ENCODE results near the gene PRKCH.
"Not testable (repeated sequence)": the region's sequence is repeated elsewhere in the genome, so short reads cannot be mapped to it uniquely, and the experiment has no call there.

Gene PRKCH

GRCh38 chr14:61304688-61305087 is 16.7 kb upstream of the PRKCH start:
- DNase-seq (ENCODE audit: extremely low read depth in 1 of 2, low read depth in 1 of 2) = no peak

GRCh38 chr14:61308198-61308597 is 13.2 kb upstream of the PRKCH start:
- DNase-seq (ENCODE audit: extremely low read depth in 1 of 2, low read depth in 1 of 2) = no peak

DNA sequence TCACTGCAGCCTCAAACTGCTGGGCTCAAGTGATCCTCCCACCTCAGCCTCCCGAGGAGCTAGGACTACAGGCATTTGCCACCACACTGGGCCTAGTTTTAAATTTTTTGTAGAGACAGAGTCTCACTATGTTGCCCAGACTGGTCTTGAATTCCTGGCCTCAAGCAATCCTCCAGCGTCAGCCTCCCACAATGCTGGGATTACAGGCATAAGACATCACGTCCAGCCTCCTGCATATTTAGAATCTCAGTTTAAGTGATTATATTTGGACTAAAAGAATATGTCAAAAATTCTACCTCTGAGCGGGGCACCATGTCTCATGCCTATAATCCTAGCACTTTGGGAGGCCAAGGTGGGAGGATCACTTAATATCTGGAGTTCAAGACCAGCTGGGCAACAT is 12.7 kb upstream of the PRKCH start:
- not testable (repeated sequence) for DNase-seq (ENCODE audit: extremely low read depth in 1 of 2, low read depth in 1 of 2)

DNA sequence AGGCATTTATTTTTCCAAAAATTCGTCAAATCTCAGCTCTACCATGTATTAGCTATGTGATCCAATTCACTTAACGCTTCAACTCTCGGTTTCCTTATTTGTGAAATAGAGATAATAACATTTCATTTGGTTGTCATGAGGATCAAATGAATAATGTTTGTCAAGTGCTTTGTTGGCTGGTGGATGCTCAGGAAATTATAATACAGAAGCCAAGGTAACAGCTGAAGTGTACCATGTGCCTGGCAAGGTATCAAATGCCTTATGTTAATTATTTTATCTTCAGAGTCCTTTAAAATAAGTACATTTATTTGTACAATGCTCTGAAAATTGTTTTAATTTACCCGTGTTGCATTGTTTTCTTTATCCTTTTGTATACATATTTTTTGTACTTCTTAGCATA is 6.1 kb upstream of the PRKCH start:
- DNase-seq (ENCODE audit: extremely low read depth in 1 of 2, low read depth in 1 of 2) = no peak

DNA sequence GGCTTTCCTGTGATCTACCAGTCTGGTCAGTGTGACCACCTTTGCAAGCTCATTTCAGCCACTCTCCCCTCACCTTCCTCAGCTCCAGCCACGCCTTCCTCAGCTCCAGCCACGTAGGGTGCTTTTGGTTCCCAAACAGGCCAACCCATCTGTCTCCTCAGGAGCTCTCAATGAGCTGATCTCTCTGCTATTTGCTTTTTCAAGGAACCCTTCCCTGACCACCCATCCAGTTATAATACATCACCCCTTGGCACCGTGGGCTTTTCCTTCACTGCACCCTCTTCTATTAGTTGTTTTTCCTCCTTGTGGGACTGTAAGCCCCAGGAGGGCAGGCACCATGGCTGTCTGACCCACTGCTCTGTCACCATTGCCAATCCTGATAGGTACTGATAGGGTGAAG is 2.3 kb upstream of the PRKCH start:
- no peak for DNase-seq (ENCODE audit: extremely low read depth in 1 of 2, low read depth in 1 of 2)

DNA sequence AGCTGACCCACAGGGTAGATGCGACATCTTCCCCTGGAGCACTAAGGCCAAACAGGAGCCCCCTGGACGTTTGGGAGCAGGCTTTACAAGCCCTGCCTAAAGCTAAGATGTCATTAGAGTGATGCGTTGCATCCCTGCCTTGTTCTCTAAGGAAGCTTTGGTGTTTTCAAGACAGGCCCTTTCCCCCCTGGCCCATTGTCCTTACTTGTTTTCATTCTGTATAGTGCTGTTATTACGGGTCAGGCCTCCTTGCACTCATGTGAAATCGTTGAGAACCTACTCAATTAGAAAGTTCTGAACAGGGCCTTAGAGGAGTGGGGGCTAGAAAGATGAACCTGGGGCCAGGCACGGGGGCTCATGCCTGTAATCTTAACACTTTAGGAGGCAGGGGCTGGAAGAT is 1.7 kb upstream of the PRKCH start:
- no peak for DNase-seq (ENCODE audit: extremely low read depth in 1 of 2, low read depth in 1 of 2)

- not testable (repeated sequence) for DNase-seq (ENCODE audit: extremely low read depth in 1 of 2, low read depth in 1 of 2)
Measured at GRCh38 chr14:61320170-61320569, 1.2 kb upstream of the PRKCH start.

DNA sequence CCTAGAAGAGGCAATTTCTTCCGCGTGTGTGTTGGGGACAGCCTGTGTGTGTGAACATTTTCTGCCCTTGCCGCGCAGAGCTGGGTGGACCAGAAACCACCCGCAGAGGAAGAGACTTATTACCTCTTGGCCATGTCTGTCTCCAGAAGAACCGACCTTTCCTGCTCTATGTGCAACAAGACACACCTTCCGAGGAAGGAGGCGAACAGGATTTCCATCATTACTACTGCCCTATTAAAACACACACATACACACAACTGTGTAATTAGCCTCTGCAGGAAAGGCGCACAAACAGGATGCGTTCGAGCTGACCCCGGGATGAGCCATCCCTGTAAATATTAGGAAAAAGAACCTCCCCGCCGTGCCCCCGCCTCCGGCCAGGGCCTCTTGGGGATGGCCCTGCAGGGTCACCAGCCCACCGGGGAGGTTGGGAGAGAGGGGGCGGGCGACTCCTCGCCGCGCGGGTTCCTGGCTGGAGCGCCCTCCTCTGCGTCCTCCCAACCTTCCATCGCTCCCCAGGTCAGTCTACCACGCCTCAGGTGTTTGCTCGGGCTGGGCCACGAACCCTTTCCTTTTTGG is 484 bp upstream of the PRKCH start:
- no peak for DNase-seq (ENCODE audit: extremely low read depth in 1 of 2, low read depth in 1 of 2)

DNA sequence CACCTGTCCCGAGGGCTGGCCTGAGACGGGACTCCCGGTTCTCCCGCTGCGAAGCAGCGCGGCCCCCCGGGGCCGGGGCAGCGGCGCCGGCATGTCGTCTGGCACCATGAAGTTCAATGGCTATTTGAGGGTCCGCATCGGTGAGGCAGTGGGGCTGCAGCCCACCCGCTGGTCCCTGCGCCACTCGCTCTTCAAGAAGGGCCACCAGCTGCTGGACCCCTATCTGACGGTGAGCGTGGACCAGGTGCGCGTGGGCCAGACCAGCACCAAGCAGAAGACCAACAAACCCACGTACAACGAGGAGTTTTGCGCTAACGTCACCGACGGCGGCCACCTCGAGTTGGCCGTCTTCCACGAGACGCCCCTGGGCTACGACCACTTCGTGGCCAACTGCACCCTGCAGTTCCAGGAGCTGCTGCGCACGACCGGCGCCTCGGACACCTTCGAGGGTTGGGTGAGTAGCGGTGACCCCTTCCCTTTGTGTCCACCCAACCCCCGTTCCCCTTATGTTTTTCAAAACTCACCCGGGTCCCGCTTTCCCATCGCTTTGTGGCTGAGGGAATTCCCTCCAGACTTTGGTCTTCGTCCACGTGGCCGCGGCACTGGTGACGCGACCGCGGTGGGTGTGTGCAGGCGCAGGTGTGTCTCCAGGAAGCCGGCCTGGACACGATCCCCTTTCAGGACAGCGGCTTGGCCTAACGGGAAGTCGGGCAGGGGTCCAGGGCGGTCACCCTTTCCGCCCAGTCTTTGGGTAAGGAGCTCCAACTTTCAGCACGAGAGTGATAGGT is 826 bp downstream of the PRKCH start:
- no peak for DNase-seq (ENCODE audit: extremely low read depth in 1 of 2, low read depth in 1 of 2)

DNA sequence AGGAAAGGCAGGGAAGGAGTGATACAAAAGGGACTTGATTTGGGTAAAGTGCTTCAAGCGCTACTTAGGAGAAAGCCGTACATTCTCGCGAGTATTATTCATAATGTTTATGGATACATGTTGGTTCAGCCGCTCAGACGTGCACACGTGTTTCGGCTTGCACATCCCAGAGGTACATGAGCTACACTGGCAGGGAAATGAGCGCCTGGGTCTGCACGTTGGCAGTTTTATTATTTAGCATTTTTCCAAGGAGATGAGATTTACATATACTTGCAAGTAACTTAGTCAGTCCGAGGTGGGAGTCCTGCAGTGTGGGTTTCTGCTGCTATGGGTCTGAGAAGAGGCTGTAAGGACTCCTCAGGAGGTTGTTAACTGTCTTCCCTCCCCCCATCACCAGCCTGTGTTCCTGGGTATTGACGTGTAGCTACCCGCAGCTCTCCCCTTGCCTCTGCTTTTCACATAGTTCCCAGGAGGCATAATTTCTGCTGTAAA is 1.5 kb downstream of the PRKCH start:
- no peak for DNase-seq (ENCODE audit: extremely low read depth in 1 of 2, low read depth in 1 of 2)

DNA sequence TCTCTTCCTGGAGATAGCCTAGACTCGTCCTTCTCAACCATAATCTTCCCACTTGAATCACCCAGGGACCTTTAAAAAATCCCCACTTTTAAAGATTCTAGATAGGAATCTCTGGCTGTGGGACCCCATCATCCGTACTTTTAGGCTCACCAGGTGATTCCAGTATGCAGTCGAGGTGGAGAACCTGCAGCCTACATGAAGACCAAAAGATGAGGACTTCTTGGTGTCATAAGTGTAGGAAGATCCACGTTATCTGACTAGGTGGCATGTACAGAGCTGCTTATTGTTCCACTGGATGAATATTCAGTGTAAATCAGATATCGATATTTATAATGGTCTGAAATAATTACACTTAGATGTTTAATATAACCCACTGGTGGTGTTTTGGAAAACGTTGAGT is 2.6 kb downstream of the PRKCH start:
- DNase-seq (ENCODE audit: extremely low read depth in 1 of 2, low read depth in 1 of 2) = no peak

- no peak for DNase-seq (ENCODE audit: extremely low read depth in 1 of 2, low read depth in 1 of 2)
Measured at GRCh38 chr14:61325166-61325565, 3.8 kb downstream of the PRKCH start.

- DNase-seq (ENCODE audit: extremely low read depth in 1 of 2, low read depth in 1 of 2) = no peak
Measured at GRCh38 chr14:61326146-61326545, 4.8 kb downstream of the PRKCH start.

GRCh38 chr14:61326847-61327246 is 5.5 kb downstream of the PRKCH start:
- DNase-seq (ENCODE audit: extremely low read depth in 1 of 2, low read depth in 1 of 2) = no peak

DNA sequence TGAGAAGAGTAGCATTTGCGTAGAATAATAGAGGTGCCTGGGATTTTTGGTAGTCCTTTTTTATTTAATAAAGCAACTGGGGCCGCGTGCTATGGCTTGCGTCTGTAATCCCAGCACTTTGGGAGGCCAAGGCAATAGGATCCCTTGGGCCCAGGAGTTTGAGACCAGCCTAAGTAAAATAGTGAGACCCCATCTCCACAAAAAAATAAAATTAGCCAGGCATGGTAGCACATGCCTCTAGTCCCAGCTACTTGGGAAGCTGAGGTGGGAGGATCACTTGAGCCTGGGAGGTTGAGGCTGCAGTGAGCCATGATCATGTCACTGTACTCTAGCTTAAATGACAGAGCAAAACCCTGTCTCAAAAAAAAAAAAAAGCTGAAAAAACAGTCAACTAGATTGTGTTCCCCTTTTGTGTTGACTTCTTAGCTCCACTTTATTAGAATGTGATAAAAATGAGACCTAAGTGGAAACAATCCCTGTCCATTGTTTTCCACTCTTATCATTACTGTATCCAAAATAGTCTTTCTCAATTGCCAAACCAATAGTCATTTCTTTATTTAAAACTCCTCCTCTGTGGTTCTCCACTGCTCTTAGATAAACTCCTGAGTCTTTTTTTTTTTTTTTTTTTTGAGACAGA is 7.4 kb downstream of the PRKCH start:
- no peak for DNase-seq (ENCODE audit: extremely low read depth in 1 of 2, low read depth in 1 of 2)

DNA sequence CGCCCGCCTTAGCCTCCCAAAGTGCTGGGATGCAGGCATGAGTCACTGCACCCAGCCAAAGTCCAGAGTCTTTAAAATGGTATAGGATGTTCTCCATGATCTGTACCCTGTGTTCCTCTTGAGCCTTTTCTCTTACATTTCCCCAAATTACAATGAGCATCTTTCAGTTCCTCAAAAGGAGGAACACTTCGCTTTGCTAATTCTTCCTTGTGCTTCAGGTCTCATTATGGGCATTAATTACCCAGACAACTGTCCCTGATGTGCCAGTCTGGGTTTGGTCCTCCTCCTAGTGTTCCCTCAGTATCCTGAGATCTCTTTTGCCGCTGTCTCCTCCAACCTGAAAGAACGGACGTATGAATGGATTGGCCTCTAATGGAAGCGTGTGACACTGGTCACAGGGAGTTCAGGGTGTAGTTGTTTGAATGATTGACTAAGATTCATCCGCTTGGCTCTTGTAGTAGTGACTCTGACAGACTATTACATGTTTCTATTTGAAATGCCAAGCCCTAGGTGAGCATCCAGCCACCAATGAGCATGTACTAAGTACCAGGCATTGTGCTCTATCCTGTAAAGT is 8.2 kb downstream of the PRKCH start:
- no peak for DNase-seq (ENCODE audit: extremely low read depth in 1 of 2, low read depth in 1 of 2)

DNA sequence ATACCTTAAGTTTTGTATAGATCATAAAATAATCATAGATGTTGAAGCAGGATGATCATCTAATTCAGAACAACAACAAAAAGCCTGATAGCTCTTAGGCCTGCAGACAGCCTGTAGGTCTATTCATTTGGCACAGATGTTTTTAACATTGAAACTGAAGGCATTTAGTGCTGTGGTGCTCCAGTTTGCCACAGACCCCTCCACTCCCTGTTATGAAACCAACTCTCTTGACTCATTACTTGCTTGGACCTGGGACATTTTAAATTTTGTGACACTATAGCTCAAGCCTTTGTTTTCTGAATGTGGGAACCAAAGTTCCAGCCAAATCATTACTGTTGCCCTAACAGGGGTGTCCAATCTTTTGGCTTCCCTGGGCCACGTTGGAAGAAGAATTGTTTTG is 9.1 kb downstream of the PRKCH start:
- no peak for DNase-seq (ENCODE audit: extremely low read depth in 1 of 2, low read depth in 1 of 2)

GRCh38 chr14:61331992-61332657 is 10.7 kb downstream of the PRKCH start:
- DNase-seq (ENCODE audit: extremely low read depth in 1 of 2, low read depth in 1 of 2) = no peak

- DNase-seq (ENCODE audit: extremely low read depth in 1 of 2, low read depth in 1 of 2) = no peak
Measured at GRCh38 chr14:61332658-61333029, 11.3 kb downstream of the PRKCH start.

- no peak for DNase-seq (ENCODE audit: extremely low read depth in 1 of 2, low read depth in 1 of 2)
Measured at GRCh38 chr14:61333087-61333486, 11.7 kb downstream of the PRKCH start.

DNA sequence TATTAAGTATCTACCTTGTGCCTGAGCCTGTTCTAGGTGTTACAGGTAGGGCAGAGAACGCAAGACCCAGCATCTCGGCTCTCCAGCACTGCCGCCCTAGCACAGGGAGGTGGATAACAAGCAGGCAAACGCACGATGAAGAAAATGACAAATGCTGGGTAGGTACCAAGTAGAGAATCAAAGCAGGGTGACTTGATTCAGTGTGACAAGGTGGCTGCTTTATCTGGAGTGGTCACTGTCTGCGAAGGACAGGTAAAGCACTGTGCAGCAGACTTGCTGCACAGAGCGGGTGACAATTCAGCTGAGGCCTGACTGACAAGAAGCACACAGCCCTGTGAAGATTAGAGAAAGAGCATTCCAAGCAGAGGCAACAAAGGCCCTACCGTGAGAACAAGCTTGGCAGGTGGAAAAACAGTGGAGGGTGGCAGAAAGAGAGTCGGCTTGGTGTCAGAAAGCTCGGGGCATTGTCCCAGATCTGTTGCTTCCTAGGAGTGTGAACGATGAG is 12.9 kb downstream of the PRKCH start:
- no peak for DNase-seq (ENCODE audit: extremely low read depth in 1 of 2, low read depth in 1 of 2)
